Right forelimb (tissue), 1 donor: ENCODE results near the gene MCEE.

Experiments used
- DNase-seq: peaks from one replicate; pipeline ENCODE4 v3.0.0-alpha.2; 2018

MCEE gene

DNA sequence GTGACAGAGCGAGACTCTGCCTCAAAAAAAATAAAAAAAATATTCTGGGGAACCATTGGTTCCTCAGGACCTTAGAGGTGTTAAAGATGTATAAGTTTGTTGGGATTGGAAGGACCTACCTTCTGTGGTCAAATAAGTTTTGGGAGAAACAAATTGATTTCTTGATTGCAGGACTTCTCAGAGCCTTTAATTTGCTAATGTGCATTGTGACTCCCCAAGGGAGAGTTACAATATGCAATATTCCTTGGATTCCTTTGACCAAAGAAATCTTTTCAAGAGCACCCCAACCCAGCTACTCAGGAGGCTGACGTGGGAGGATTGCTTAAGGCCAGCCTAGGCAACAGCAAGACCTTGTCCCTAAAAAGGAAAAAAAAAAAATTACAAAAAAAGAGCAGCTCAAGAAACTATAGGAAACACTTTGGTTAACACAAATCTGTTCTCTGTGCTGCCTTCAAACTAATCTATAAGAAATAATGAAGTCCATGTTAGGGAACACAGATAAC, 55.1 kb downstream of the MCEE start:
- DNase-seq = no peak

DNA sequence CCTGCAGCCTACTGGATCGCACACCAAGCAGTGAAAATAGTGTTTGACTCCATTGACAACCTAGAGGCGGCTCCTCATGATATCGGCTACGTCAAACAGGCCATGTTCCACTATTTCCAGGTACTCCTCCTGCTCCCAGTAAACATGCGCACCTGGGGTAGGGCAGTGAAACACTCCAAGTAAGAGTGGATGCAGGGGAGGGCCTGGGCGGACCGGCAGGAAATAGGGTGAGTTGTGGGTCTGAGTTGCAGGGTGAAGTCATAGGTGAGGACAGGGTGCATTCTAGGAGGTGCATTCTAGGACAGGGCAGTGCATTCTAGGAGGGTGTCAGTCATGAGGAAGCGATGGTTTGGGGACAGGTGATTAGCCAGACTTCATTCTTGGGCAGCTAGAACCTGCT, 56.6 kb downstream of the MCEE start:
- no peak for DNase-seq

DNA sequence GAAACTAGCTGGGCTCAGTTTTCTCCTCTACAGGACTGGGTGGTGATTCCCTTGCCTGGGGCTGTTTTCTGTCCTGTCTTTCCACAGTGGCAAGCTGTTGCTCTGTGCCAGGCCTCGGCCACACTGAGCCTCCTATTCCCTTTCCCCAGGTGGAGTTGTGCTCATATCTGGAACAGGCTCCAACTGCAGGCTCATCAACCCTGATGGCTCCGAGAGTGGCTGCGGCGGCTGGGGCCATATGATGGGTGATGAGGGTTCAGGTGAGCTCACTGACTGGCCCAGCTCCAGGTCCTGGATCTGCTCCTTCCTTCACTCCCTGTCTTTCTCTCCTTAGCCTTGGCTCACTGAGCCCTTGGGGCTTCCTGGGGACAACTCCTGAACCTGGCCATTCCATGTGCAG, 57.5 kb downstream of the MCEE start:
- no peak for DNase-seq

DNA sequence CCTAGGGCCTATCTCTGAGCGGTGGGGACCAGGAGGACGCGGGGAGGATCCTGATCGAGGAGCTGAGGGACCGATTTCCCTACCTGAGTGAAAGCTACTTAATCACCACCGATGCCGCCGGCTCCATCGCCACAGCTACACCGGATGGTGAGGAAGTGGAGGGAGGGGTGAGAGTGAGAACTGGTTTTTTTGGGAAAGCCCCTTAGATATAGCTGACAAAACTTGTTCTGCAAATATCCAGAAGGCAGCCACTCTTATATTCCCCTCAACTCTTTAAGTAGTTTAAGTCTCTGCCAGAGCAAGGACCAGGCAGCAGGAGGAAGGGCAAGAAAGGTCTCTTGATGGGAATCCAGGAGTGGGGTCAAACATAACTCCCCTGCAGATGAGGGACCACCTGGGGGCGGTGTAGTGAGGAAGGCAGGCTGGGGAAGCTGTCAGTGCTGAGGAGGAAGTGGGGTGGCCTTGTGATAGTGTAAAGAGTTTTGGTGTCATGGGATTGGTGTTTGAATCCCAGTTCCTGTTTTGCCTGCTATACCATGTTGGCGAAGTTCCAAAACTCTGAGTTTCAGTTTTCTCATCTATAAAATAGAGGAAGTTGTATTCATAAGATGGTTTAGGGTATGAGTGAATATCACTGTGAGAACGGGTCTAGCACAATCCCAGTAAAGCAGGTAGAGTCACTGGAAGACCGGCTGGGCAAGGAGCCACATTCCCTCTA, 58.2 kb downstream of the MCEE start:
- no peak for DNase-seq

DNA sequence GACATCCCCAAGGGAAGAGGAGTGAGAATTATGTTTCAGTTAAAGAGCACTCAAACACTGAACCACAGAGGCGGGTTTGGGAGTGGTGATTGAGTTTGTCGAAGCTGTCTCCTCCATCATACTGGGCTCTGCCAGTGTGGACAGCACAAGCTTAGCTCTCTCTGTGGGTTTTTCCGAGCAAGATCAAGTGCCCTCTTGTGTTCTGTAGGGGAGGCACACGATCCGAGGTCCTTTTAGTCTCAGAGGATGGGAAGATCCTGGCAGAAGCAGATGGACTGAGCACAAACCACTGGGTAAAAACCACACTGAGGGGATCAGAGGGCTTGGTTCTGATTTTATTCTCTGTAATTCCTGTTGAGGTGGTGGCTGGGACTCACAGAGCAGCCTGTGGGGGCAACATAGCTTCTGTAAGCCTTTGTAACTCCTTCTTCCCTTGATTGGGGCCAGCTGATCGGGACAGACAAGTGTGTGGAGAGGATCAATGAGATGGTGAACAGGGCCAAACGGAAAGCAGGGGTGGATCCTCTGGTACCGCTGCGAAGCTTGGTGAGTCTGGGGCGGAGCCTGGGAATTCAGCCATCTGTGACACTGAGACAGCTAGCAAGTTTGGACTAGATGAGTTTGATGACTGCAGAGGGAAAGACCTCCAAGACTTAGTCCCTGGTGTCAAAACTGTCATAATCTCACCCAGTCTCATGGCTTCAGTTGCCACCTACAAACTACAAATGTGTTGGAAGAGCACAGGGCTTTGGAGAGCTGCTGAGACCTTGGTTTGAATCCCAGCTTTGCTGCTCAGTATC, 59.5 kb downstream of the MCEE start:
- no peak for DNase-seq

DNA sequence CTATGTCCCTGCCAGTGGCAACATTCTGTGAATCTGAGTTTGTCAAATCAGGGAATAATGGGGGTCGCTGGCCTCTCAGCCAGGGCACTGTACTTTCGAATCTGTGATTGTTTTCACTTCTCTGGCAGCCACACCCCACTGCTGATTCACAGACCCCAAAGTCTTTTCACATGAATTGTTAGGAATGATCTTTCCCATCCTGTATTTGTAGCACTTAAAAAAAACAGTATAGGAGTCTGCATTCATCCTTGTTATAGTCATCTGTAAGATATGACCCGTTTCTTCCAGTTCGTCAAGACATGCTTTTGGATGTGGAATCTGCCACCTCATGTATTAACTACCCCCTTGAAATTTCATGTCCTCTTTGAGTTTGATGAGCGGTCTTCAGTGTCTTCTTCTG, 60.7 kb downstream of the MCEE start:
- no peak for DNase-seq

DNA sequence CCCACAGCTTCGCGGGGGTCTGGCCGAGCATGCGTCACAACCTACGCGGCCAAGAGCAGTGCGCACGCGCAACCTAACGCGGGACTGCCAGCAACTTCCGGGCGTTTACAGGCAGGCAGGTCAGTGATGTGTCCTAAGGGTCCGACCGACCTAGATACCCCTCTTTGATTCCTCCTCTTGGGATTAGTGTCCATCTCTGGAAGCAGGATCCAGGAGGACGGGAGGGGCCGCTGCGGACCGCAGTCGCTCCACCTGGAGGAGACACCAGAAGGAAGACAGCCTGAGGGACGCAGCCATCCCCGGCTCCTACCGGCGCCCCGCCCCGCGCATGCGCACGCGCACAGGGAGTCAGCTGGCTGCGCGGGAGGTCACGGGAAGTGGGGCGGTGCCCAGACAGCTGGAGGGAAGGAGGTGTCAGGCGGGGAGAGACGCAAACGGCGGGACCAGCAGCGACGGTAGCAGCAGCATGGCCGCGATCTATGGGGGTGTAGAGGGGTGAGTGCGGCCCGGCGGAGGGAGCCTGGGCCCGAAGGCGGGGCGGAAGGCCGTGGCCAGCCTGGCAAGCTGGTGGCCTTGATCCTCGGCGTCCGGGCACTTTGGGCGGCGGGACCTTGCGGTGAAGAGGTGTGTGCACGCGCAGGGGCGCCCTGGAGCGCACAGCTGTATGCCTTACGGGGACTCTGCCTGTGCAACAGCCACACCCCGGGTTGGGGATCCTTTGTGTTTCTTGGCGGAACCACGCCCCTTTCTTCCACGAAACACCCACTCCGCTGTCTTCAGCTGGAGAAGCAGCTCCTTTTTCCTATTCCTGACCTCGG, 61.6 kb downstream of the MCEE start, which contains the start of gene NAGK:
Gene NAGK, plus strand, starts transcription at position 431 of the 818 bp plus-strand sequence. Its CDS starts 36 bp downstream, at position 467.
- peak; percentile 99 for DNase-seq

DNA sequence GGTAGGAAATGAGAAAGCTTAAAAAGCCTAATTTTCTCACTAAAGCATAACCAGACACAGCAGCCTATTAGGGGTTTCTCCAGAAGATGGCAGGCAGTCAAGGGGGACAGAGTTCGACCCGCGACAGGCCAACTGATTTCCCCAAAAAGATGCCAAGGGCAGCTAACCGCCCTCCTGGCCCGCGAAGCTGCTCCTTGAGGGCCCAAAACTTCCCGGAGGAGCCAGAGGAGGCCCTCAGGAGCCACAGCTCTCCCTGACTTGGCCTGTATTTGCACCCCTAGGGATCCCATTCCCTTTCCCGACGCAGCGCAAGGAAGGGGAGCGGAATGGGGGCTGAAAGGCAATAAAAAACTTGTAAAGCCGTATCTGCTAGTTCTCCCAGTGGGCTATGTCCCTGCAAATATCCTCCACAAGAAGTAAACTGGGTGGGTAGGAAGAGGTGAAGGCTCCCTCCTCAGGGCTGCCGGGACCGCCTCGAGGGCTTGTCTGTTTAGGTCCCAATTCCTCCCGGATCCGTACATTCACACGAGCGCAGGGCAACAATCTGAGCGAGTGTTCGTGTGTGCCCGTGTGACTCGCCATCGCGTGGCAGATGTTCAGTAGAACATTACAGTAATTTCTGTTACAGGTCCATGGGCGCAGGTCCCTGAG, 62.3 kb downstream of the MCEE start:
- no peak for DNase-seq

DNA sequence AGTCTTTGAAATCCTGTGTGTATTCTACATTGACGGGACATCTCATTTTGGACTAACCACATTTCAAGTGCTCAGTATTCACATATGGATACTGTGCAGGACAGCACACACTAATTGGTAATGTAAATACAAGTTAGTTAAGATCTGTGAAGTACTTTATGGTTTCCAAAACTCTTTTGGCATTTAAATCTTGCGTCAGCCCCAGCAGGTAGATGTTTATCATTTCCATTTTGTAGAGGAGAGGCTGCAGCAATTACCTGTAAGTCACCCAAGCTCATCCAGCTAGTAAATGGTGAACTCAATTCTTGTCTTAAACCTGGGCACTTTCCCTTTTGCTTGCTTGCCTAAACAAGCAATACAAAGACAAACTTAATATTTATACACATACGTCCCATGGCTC, 63.2 kb downstream of the MCEE start:
- no peak for DNase-seq

DNA sequence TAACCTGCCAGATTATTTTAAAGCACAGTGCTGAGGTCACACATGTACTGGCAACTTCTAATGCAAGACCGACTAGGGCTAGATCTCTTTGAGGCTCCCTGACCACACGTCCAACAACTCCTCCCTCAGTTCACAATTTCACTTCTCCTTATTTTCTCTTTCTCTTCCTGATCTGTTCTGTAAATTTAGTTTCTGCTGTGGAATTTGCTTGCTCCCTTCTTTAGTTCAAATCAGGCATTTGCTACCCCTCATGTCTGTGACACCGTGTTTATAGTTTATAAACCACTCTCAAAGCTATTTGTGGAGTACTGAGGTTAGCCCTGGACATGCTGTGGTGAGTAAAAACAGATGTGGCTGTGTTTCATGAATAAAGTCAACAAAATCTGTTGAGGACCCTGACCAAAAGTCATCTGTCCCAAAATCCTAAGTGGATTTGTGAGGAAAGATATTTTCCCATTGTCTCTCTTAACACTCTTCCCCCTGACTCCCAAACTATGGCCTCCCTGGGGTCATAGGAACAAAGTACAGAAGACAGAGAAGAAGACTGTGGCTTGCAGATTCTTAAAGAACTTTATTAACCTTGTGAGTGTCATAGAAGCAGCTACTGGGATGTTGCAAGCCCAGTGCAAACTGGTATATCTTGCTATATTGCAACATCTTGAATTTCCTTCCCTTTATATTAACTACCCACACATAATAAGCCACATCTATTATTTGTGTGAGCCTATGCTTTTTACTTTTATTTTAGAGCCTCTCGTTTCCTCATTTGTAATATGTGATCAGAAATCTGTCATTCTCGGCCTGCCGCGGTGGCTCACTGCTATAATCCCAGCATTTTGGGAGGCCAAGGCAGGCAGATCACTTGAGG, 65.0 kb downstream of the MCEE start:
- no peak for DNase-seq

DNA sequence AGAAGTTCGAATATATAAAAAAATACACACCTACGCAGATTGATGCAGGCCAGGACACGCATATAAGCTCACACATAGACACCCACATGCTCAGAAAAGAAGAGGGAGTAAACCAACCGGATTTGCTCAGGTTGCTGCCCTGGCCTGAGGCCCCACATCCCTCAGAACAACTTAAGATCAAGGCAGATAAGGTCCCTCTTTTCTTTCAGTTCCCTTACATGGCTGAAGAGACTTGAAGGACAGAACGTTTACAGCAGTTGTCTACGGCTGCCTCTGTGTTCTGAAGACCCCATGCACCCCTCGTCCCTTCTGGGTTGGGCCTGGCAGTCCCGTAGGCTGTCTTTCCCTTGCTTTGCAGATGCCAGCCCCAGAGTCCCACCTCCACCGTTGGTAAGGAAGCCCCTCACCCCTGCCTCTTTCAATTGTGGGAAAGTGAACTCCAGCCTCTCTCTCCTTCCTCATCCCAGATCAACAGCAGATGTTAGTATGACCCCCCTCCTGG, 65.9 kb downstream of the MCEE start:
- DNase-seq = no peak

DNA sequence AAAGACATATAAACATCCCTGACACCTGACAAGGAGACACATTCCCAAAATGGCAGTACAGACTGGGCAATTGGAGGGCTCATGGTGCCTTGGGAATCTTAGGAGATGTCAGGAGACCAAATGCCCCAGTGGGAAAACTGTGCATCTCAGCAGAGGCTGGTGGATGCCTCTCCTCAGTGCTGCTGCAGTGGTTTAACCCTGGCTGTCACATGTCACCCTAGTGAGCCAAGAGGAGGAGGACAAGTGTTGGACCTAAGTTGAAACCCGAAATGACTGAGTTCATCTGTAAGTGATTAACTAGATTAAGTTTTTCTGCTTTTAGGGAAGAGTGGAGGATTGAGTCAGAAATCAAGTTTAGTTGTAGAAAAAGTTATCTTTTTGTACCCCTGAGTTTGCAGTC, 66.8 kb downstream of the MCEE start:
- DNase-seq = no peak

DNA sequence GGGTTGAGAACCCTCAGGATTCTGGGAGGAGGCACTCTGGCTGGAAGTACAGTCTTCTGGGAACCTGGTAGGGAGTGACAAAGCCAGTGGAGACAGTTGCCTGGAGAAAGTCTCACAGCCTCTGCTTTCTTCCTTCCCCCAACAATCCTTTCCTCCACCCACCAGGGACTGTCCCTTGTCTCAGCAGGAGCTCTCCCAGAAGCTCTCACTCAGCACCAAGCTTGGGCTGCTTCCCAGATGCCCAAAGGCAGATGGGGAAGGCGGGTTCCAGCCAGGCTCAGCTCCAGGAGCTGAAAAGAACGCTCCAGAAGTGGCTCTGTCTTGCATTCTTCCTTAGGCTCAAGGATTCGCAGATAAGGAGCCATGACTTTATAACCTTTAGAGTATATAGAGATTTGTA, 69.2 kb downstream of the MCEE start:
- no peak for DNase-seq

DNA sequence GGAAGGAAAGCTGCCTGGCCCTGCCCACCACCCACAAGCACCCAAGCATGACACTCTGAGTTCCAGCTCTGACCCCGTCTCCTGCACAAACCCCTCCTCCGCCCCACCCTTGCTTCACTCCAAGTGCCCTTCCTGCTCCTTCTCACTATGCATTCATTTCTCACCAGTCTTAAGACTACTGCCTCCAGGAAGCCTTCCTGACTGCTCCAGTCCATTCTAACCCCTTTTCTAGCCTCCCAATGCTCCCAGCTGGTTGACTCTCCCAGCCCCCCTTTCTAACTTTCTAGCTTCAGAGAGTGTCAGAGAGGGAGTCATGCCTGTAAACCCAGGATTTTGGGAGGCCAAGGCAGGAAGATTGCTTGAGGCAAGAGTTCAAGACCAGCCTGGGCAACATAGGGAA, 69.8 kb downstream of the MCEE start:
- DNase-seq = no peak
